Measurements from ENCODE around the gene FOXP1. TPM values are rescaled to one million over a fixed set of nuclear protein-coding genes. Genes with fewer than 3 reads are reported as not detected.

FOXP1 gene
- total RNA-seq, 1 experiment from 2014 or later, result 24.8 TPM

DNA sequence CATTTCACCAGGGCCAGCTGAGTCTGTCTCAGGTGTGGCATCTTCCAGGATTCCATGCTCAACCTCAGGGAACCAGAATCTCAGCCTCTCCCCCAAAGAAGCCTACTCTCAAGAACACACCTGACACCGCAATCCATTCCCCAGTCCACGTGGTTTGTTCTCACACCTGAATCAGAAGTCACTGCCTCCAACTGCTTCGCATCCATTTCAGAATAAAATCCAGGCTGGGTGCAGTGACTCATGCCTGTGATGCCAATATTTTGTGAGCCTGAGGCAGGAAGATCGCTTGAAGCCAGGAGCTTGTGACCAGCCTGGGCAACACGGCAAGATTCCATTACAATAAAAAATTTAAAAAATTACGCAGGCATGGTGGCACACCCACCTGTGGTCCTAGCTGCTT is 212.2 kb downstream of the FOXP1 start:
- no peaks in the 10 kb centered on the region for H3K9me3 ChIP-seq (replicated peaks)

DNA sequence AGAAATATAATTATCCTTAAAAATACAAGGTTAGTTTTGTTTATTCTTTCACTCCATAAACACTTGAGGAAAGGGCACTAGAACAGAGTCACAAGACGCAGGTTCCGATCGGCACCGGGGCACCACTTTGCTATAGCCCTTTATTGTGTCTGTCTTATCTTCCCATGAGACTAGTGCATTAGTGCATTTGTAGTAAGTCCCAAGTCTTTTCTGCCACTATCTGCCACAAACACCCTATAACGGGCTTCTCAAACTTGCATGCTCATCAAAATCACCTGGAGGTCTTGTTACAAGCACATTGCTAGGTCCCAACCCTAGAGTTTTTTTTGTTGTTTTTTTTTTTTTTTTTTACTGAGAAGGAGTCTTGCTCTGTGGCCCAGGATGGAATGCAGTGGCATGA is 213.1 kb downstream of the FOXP1 start:
- Histone ChIP-seq H3K27ac (no peak overlapping the region), H3K36me3 (no peaks in the 10 kb centered on the region), H3K4me3 (no peak overlapping the region), H3K9me3 (replicated peaks) (no peaks in the 10 kb centered on the region), H3K27me3 (no peaks in the 10 kb centered on the region), H3K4me1 (no peaks in the 10 kb centered on the region)
- no peak for DNase-seq

More for the DNA sequence above, 212.2 kb downstream of the FOXP1 start:
- H3K4me3 ChIP-seq, result no peak overlapping the region
- no peaks in the 10 kb centered on the region for H3K27me3 ChIP-seq
- no peaks in the 10 kb centered on the region for H3K4me1 ChIP-seq
- H3K27ac ChIP-seq, result no peak overlapping the region
- DNase-seq, result no peak
- H3K36me3 ChIP-seq, result no peaks in the 10 kb centered on the region

- Histone ChIP-seq H3K9me3 (replicated peaks) (no peaks in the 10 kb centered on the region), H3K27ac (no peak overlapping the region), H3K4me1 (no peaks in the 10 kb centered on the region), H3K4me3 (no peak overlapping the region), H3K36me3 (no peaks in the 10 kb centered on the region), H3K27me3 (no peaks in the 10 kb centered on the region)
- no peak for DNase-seq
These were observed 213.7 kb downstream of the FOXP1 start for GRCh38 chr3:71369701-71370391.

DNA sequence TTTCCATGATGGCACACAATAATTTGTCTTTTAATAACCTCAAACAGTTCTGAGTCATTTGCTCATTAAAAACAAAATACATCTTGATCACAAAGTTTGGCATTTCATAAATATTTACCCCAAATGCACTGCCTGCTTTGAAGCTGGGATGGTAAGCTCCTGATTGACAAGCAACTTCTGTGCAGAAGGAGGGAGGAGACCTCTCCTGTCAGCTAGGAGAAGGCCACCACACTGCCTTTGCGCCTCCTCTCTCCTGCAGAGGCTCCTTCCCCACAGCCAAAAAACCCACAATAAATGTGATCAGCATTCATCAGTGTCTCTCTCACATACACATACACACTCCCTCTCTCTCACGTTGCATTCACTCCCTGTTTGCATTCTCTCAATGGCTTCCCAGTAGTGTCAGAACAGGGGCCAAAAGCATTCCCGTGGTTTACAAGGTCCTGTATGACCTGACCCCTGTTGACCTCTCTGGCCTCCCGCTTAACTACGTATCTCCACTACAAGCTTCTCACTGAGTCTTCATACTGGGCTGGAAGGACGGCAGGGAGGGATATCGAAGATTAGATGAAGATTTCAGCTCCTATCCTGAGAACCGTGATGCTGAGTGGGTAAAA is 216.4 kb downstream of the FOXP1 start:
- DNase-seq, result no peak
- Histone ChIP-seq H3K36me3 (no peaks in the 10 kb centered on the region), H3K4me1 (no peaks in the 10 kb centered on the region)

DNA sequence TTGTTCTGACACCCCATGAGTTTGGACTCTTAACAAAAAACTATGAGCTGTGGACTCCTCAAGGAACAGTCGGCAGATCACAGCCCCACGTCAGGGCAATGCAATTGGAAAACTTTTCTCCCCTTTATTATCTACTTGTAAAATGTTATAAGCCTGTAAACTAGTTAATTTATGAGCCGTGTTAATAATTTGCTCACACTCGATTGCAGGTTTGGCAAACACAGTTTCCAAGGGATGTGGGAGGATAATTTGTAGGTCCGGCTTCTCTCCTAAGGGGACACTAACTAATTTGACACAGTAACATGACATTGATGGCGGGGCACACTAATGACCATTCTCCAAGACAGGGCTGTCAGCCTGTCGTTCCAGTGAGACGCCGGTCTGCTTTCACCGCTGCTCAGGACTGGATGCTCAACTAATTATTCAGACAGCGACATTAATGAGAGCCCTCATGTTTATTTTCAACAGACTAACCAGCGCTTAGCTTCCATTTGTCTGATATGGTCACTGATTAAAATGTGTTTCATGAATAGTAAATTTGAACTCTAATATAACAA is 222.1 kb downstream of the FOXP1 start:
- DNase-seq, result no peak
- Histone ChIP-seq H3K27ac (no peak overlapping the region), H3K4me3 (no peak overlapping the region), H3K9me3 (replicated peaks) (no peaks in the 10 kb centered on the region), H3K4me1 (no peaks in the 10 kb centered on the region), H3K36me3 (no peaks in the 10 kb centered on the region), H3K27me3 (no peaks in the 10 kb centered on the region)

More for the DNA sequence above, 216.4 kb downstream of the FOXP1 start:
- H3K4me3 ChIP-seq, result no peak overlapping the region
- no peak overlapping the region for H3K27ac ChIP-seq
- H3K9me3 ChIP-seq (replicated peaks), result no peaks in the 10 kb centered on the region
- no peaks in the 10 kb centered on the region for H3K27me3 ChIP-seq

- Histone ChIP-seq H3K4me3 (no peak overlapping the region), H3K4me1 (no peaks in the 10 kb centered on the region), H3K27ac (no peak overlapping the region), H3K9me3 (replicated peaks) (no peaks in the 10 kb centered on the region), H3K36me3 (no peaks in the 10 kb centered on the region), H3K27me3 (no peaks in the 10 kb centered on the region)
- DNase-seq, result no peak
These were observed 222.8 kb downstream of the FOXP1 start for GRCh38 chr3:71360764-71361163.

GRCh38 chr3:71360180-71360579 is 223.3 kb downstream of the FOXP1 start:
- no peaks in the 10 kb centered on the region for H3K36me3 ChIP-seq
- H3K4me3 ChIP-seq, result no peak overlapping the region
- H3K27me3 ChIP-seq, result no peaks in the 10 kb centered on the region
- no peak overlapping the region for H3K27ac ChIP-seq
- no peak for DNase-seq
- no peaks in the 10 kb centered on the region for H3K9me3 ChIP-seq (replicated peaks)
- no peaks in the 10 kb centered on the region for H3K4me1 ChIP-seq

DNA sequence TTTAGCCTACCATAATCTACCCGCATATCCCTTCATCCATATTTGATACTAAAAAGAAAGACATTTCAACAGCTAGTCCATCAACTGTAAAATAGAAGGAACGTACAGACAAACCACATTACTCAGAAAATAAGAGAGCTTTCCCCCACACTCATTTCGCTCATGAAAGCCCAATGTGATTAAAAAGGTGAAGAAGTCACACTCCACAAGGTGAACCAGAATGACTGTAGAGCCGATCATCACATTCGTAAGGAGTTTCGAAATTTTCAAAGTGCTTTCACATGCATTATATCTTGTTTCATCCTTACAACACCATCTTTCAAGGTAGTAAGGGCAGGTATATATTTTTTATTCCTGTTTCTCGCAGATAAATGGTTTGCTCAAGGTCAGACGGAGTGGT is 225.3 kb downstream of the FOXP1 start:
- DNase-seq, result no peak
- Histone ChIP-seq H3K9me3 (replicated peaks) (no peaks in the 10 kb centered on the region), H3K27ac (no peak overlapping the region), H3K4me1 (no peaks in the 10 kb centered on the region), H3K27me3 (no peaks in the 10 kb centered on the region), H3K36me3 (no peaks in the 10 kb centered on the region), H3K4me3 (no peak overlapping the region)

DNA sequence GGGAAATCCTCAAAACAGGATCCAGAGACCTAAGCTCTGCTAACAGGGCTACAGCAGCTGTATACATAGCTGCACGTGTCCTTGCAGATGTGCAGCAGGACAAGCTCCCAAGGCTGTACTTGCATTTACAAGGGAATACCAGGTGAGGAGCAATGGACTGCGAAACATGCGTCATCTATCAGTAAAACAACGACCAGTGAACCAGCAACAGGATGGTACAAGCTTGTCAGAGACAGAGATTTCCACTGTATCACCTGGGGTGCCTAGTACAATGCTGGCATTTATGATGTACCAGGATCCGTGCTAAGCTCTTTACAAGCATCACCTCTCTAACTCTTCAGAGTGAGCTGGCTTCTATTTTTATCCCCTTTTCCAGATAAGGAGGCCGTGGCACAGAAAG is 227.3 kb downstream of the FOXP1 start:
- H3K27ac ChIP-seq, result no peak overlapping the region
- no peaks in the 10 kb centered on the region for H3K9me3 ChIP-seq (replicated peaks)
- H3K27me3 ChIP-seq, result no peaks in the 10 kb centered on the region
- DNase-seq, result no peak
- no peaks in the 10 kb centered on the region for H3K36me3 ChIP-seq
- no peaks in the 10 kb centered on the region for H3K4me1 ChIP-seq
- H3K4me3 ChIP-seq, result no peak overlapping the region

DNA sequence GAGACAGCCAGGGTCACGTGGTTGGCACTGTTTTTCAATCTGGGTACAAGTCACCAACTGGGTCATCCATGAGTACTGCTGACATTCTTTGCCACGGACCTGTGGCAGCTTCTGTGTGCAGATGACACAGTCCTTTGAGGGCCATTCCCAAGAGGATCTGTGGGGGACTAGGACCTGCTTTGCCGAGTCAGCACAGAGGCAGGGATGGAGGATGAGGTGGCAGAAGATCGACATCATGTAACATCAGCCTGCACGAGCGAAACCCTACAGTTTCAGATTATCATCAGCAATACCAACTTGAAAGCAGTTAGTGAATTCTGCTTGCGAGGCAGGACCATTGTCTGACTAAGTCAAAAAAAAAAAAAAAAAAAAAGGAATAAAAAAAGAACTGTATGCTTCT is 227.7 kb downstream of the FOXP1 start:
- Histone ChIP-seq H3K27ac (no peak overlapping the region), H3K36me3 (no peaks in the 10 kb centered on the region), H3K4me1 (no peaks in the 10 kb centered on the region), H3K9me3 (replicated peaks) (no peaks in the 10 kb centered on the region), H3K4me3 (no peak overlapping the region), H3K27me3 (no peaks in the 10 kb centered on the region)
- no peak for DNase-seq

GRCh38 chr3:71355037-71355436 is 228.5 kb downstream of the FOXP1 start:
- no peak for DNase-seq
- Histone ChIP-seq H3K27ac (no peak overlapping the region), H3K9me3 (replicated peaks) (no peaks in the 10 kb centered on the region), H3K4me1 (no peaks in the 10 kb centered on the region), H3K36me3 (no peaks in the 10 kb centered on the region), H3K4me3 (no peak overlapping the region), H3K27me3 (no peaks in the 10 kb centered on the region)

- no peaks in the 10 kb centered on the region for H3K9me3 ChIP-seq (replicated peaks)
- no peak overlapping the region for H3K27ac ChIP-seq
- DNase-seq, result no peak
- H3K36me3 ChIP-seq, result no peaks in the 10 kb centered on the region
- H3K27me3 ChIP-seq, result no peaks in the 10 kb centered on the region
- H3K4me1 ChIP-seq, result no peaks in the 10 kb centered on the region
- no peak overlapping the region for H3K4me3 ChIP-seq
These were observed 232.0 kb downstream of the FOXP1 start for GRCh38 chr3:71351403-71352149.

- Histone ChIP-seq H3K27ac (no peak overlapping the region), H3K4me3 (no peak overlapping the region), H3K36me3 (no peaks in the 10 kb centered on the region), H3K27me3 (no peaks in the 10 kb centered on the region), H3K4me1 (no peaks in the 10 kb centered on the region), H3K9me3 (replicated peaks) (no peaks in the 10 kb centered on the region)
- DNase-seq, result no peak
These were observed 232.5 kb downstream of the FOXP1 start for GRCh38 chr3:71350998-71351397.

GRCh38 chr3:71348831-71349230 is 234.7 kb downstream of the FOXP1 start:
- Histone ChIP-seq H3K27ac (no peak overlapping the region), H3K27me3 (no peaks in the 10 kb centered on the region), H3K36me3 (no peaks in the 10 kb centered on the region), H3K4me1 (no peaks in the 10 kb centered on the region), H3K4me3 (no peak overlapping the region), H3K9me3 (replicated peaks) (no peaks in the 10 kb centered on the region)
- DNase-seq, result no peak

GRCh38 chr3:71348001-71348632 is 235.4 kb downstream of the FOXP1 start:
- no peak overlapping the region for H3K27ac ChIP-seq
- H3K9me3 ChIP-seq (replicated peaks), result no peaks in the 10 kb centered on the region
- H3K4me3 ChIP-seq, result no peak overlapping the region
- no peaks in the 10 kb centered on the region for H3K36me3 ChIP-seq
- no peaks in the 10 kb centered on the region for H3K27me3 ChIP-seq
- H3K4me1 ChIP-seq, result no peaks in the 10 kb centered on the region
- no peak for DNase-seq
